HCT116 (cell line): ENCODE data around the gene CACNB2. TPM values are rescaled to one million over a fixed set of nuclear protein-coding genes. Genes with fewer than 3 reads are reported as not detected.

ENCODE experiments used
- ATAC-seq: fragments of 200-7000 bp; cut with Tn5 transposase; 2 replicates; pipeline ENCODE4 v1.9.1; 2020; ENCODE audit warnings: mild to moderate bottlenecking, moderate library complexity
- BruUV-seq: library from RNA; stranded (reverse); fragments of 400-500 nt; replicated peaks from 2 replicates; lab custom pipeline; 2021; lab: Mats Ljungman, UMichigan
- CTCF ChIA-PET: fragments of 300-600 bp; sonication (Branson Sonifier 250); formaldehyde crosslinking; loops from one replicate; lab custom pipeline; 2021; ENCODE audit warnings: antibody characterized with exemption; lab: Charles Lee
- POLR2A ChIA-PET: fragments of 300-600, 350-600 bp; sonication (Branson Sonifier 250); formaldehyde crosslinking; loops from one replicate; lab custom pipeline; 2021; ENCODE audit warnings: antibody characterized with exemption; lab: Charles Lee
- RAD21 ChIA-PET, 2 experiments: fragments of 300-600 bp; sonication (Branson Sonifier 250); formaldehyde crosslinking; loops; one replicate each; lab custom pipeline; 2023; ENCODE audit warnings: low total read pairs in 2 of 2; ENCODE audit not compliant: uncharacterized antibody in 2 of 2, unreplicated experiment in 2 of 2, low non-redundant PET in 1 of 2; lab: Charles Lee
- DNase-seq: peaks from one replicate; pipeline ENCODE4 v3.0.0-alpha.2; 2010; ENCODE audit warnings: low read depth, low spot score
- H2AFZ ChIP-seq: fragments of 200-600 bp; shearing (Covaris generic), sonication (generic); 2 replicates; pipeline ENCODE4 v1.6.1; 2017; ENCODE audit warnings: low read depth, mixed run types, mixed read lengths, antibody characterized with exemption, low read length; ENCODE audit not compliant: poor library complexity, severe bottlenecking
- H3K27ac ChIP-seq: 2 replicates; pipeline ENCODE4 v1.5.1; 2012; ENCODE audit warnings: low read depth, low read length
- H3K27me3 ChIP-seq: fragments of 200-600 bp; sonication (generic); 2 replicates; pipeline ENCODE4 v1.6.1; 2016; ENCODE audit warnings: mixed run types, low read length, mixed read lengths; ENCODE audit not compliant: insufficient read depth
- H3K36me3 ChIP-seq, 2 experiments: fragments of 200-500 bp in 1 of 2; fragments of 200-600 bp in 1 of 2; sonication (Bioruptor generic) in 1 of 2; sonication (generic) in 1 of 2; 2 replicates each; pipeline versions ENCODE4 v1.5.1 to v1.6.1; 2014 to 2016; ENCODE audit warnings: low read length in 2 of 2, inconsistent platforms in 1 of 2, mixed read lengths in 1 of 2, mixed run types in 1 of 2; ENCODE audit not compliant: insufficient read depth in 2 of 2, control insufficient read depth in 1 of 2
- H3K4me1 ChIP-seq, 2 experiments: fragments of 200-600 bp in 1 of 2; sonication (generic) in 1 of 2; 2 replicates each; pipeline versions ENCODE4 v1.5.1 to v1.6.1; 2012 to 2017; ENCODE audit warnings: low read length in 2 of 2, inconsistent platforms in 1 of 2, mild to moderate bottlenecking in 1 of 2, mixed read lengths in 1 of 2, mixed run types in 1 of 2, moderate library complexity in 1 of 2; ENCODE audit not compliant: insufficient read depth in 2 of 2, control insufficient read depth in 1 of 2
- H3K4me2 ChIP-seq: fragments of 200-600 bp; sonication (generic); 2 replicates; pipeline ENCODE4 v1.6.1; 2017; ENCODE audit warnings: mixed run types, low read length, mixed read lengths
- H3K4me3 ChIP-seq, 2 experiments: fragments of 200-600 bp in 1 of 2; sonication (generic) in 1 of 2; replicated peaks in 1 of 2; 2 replicates each; pipeline ENCODE4 v1.5.1; 2011 to 2016; ENCODE audit warnings: low read length in 2 of 2, control low read depth in 1 of 2, low read depth in 1 of 2, mild to moderate bottlenecking in 1 of 2, mixed read lengths in 1 of 2, mixed run types in 1 of 2
- H3K79me2 ChIP-seq: fragments of 200-600 bp; sonication (generic); 2 replicates; pipeline ENCODE4 v1.6.1; 2017; ENCODE audit warnings: mild to moderate bottlenecking, mixed run types, low read length, moderate library complexity, mixed read lengths; ENCODE audit not compliant: insufficient read depth
- H3K9ac ChIP-seq: fragments of 200-600 bp; sonication (generic); 2 replicates; pipeline ENCODE4 v1.6.1; 2016; ENCODE audit warnings: low read length, mixed read lengths
- H3K9me2 ChIP-seq: fragments of 200-600 bp; sonication (generic), shearing (Covaris generic); 2 replicates; pipeline ENCODE4 v1.6.1; 2017; ENCODE audit warnings: mixed run types, mild to moderate bottlenecking, moderate library complexity; ENCODE audit not compliant: insufficient read depth
- H3K9me3 ChIP-seq, 2 experiments: fragments of 200-500 bp in 1 of 2; fragments of 200-600 bp in 1 of 2; sonication (Bioruptor generic) in 1 of 2; sonication (generic) in 1 of 2; 2 replicates each; pipeline ENCODE4 v1.6.1; 2014 to 2017; ENCODE audit warnings: low read length in 2 of 2, mixed read lengths in 2 of 2, inconsistent platforms in 1 of 2, low read depth in 1 of 2, mild to moderate bottlenecking in 1 of 2, mixed run types in 1 of 2, moderate library complexity in 1 of 2; ENCODE audit not compliant: control insufficient read depth in 1 of 2, insufficient read depth in 1 of 2
- H4K20me1 ChIP-seq: fragments of 200-600 bp; sonication (generic), shearing (Covaris generic); 2 replicates; pipeline ENCODE4 v1.6.1; 2017; ENCODE audit warnings: mixed run types, mild to moderate bottlenecking, moderate library complexity; ENCODE audit not compliant: insufficient read depth
- CBX3 ChIP-seq: IDR thresholded peaks from 2 replicates; pipeline ENCODE4 v1.6.1; 2012; ENCODE audit warnings: low read depth
- CEBPB ChIP-seq: IDR thresholded peaks from 2 replicates; pipeline ENCODE4 v1.6.1; 2012; ENCODE audit warnings: low read depth
- CTCF ChIP-seq, 3 experiments: fragments of 200-600 bp in 1 of 3; sonication (generic) in 1 of 3; IDR thresholded peaks in 2 of 3; conservative IDR thresholded peaks in 1 of 3; 2 replicates each; pipeline ENCODE4 v1.5.1; 2012 to 2017; ENCODE audit warnings: low read depth in 2 of 3, low read length in 2 of 3, antibody characterized with exemption in 1 of 3, borderline replicate concordance in 1 of 3, control low read depth in 1 of 3, mild to moderate bottlenecking in 1 of 3, mixed read lengths in 1 of 3, mixed run types in 1 of 3, moderate library complexity in 1 of 3; ENCODE audit not compliant: insufficient read depth in 1 of 3
- EGR1 ChIP-seq: IDR thresholded peaks from 2 replicates; pipeline ENCODE4 v1.6.1; 2012; ENCODE audit warnings: low read depth
- ELF1 ChIP-seq: IDR thresholded peaks from 2 replicates; pipeline ENCODE4 v1.6.1; 2012; ENCODE audit warnings: low read depth, borderline replicate concordance
- EZH2 ChIP-seq: fragments of 200-600 bp; sonication (generic); IDR thresholded peaks from 2 replicates; pipeline ENCODE4 v1.6.1; 2017; ENCODE audit warnings: antibody characterized with exemption, mixed run types
- EZH2phosphoT487 ChIP-seq: fragments of 200-600 bp; IDR thresholded peaks from 2 replicates; pipeline ENCODE4 v1.6.1; 2018; ENCODE audit warnings: antibody characterized with exemption, borderline replicate concordance
- FOSL1 ChIP-seq: IDR thresholded peaks from 2 replicates; pipeline ENCODE4 v1.6.1; 2012; ENCODE audit warnings: low read depth
- POLR2A ChIP-seq: IDR thresholded peaks from 2 replicates; pipeline ENCODE4 v1.7.0; 2011; ENCODE audit warnings: borderline replicate concordance; ENCODE audit not compliant: insufficient read depth, insufficient read length; ENCODE audit errors: extremely low read depth
- RAD21 ChIP-seq: IDR thresholded peaks from 2 replicates; pipeline ENCODE4 v1.6.1; 2012; ENCODE audit warnings: low read depth, mild to moderate bottlenecking
- SP1 ChIP-seq: IDR thresholded peaks from 2 replicates; pipeline ENCODE4 v1.6.1; 2012; ENCODE audit warnings: low read depth
- SRF ChIP-seq: IDR thresholded peaks from 2 replicates; pipeline ENCODE4 v1.6.1; 2012; ENCODE audit warnings: low read depth
- TCF7L2 ChIP-seq: IDR thresholded peaks from 2 replicates; pipeline ENCODE4 v1.7.0; 2011; ENCODE audit warnings: borderline replicate concordance, inconsistent platforms; ENCODE audit not compliant: insufficient read depth, insufficient read length; ENCODE audit errors: extremely low read depth
- YY1 ChIP-seq: IDR thresholded peaks from 2 replicates; pipeline ENCODE4 v1.6.1; 2011; ENCODE audit warnings: low read length, low read depth, moderate library complexity, mild to moderate bottlenecking; ENCODE audit not compliant: insufficient replicate concordance; ENCODE audit errors: extremely low read depth
- ZFX ChIP-seq: fragments of 450-650 bp; IDR thresholded peaks from 2 replicates; pipeline ENCODE4 v1.6.1; 2017
- intact Hi-C: fragments of 100-400 bp; cut with micrococcal nuclease; formaldehyde crosslinking; loops from 2 replicates; pipeline ENCODE4 v1.10.0; 2022
- total RNA-seq: library from RNA; stranded (reverse); gene quantifications from one replicate; pipeline ENCODE4 v1.2.1, GENCODE V29; 2021; ENCODE audit not compliant: unreplicated experiment
- TF ChIP-seq, protein P1 (sequence below): IDR thresholded peaks from 2 replicates; pipeline ENCODE4 v1.6.1; 2012; ENCODE audit warnings: low read depth
- TF ChIP-seq, protein P2 (sequence below): IDR thresholded peaks from 2 replicates; pipeline ENCODE4 v1.6.1; 2012

The CACNB2 gene
- total RNA-seq, 1 experiment from 2014 or later, result 0.71 TPM

DNA sequence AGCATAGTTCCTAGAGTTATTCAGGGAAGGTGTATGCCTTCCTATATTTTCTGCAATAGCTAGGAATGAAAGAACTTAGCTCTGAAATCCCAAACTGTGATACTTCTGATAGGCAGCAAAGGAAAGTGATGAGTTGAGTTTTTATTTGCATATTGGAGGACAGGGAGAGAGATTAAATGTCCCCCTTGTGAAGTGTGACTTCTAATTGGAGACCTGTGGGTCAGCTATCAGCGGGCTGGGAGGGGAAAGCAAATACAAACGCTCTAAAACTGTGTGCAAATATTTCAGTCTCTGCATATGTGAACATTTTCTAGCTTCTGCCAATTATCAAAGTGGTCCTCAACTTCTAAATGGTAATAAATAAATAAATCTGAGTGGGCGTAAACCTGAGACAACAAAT is 203.3 kb downstream of the CACNB2 start:
- intact Hi-C loops, result no loop called here
- ChIA-PET RAD21 (no interaction called here), POLR2A (no interaction called here)
- no peak for TF ChIP-seq CTCF (IDR thresholded peaks at IDR 0.05 in 2 of 3, conservative IDR thresholded peaks at IDR 0.05 in 1 of 3; ENCODE audit: borderline replicate concordance in 1 of 3, insufficient read depth in 1 of 3, low read depth in 2 of 3, low read length in 2 of 3)
- no peak for TF ChIP-seq EGR1
- TF ChIP-seq EZH2, result no peak
- TF ChIP-seq, protein P1, sequence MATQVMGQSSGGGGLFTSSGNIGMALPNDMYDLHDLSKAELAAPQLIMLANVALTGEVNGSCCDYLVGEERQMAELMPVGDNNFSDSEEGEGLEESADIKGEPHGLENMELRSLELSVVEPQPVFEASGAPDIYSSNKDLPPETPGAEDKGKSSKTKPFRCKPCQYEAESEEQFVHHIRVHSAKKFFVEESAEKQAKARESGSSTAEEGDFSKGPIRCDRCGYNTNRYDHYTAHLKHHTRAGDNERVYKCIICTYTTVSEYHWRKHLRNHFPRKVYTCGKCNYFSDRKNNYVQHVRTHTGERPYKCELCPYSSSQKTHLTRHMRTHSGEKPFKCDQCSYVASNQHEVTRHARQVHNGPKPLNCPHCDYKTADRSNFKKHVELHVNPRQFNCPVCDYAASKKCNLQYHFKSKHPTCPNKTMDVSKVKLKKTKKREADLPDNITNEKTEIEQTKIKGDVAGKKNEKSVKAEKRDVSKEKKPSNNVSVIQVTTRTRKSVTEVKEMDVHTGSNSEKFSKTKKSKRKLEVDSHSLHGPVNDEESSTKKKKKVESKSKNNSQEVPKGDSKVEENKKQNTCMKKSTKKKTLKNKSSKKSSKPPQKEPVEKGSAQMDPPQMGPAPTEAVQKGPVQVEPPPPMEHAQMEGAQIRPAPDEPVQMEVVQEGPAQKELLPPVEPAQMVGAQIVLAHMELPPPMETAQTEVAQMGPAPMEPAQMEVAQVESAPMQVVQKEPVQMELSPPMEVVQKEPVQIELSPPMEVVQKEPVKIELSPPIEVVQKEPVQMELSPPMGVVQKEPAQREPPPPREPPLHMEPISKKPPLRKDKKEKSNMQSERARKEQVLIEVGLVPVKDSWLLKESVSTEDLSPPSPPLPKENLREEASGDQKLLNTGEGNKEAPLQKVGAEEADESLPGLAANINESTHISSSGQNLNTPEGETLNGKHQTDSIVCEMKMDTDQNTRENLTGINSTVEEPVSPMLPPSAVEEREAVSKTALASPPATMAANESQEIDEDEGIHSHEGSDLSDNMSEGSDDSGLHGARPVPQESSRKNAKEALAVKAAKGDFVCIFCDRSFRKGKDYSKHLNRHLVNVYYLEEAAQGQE, result no peak
- no peak for TF ChIP-seq YY1
- TF ChIP-seq SRF, result no peak
- TF ChIP-seq ELF1, result no peak
- no peak for TF ChIP-seq TCF7L2
- TF ChIP-seq POLR2A, result no peak
- TF ChIP-seq CEBPB, result no peak
- TF ChIP-seq ZFX, result no peak
- TF ChIP-seq, protein P2, sequence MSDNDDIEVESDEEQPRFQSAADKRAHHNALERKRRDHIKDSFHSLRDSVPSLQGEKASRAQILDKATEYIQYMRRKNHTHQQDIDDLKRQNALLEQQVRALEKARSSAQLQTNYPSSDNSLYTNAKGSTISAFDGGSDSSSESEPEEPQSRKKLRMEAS, result no peak
- no peak for TF ChIP-seq SP1
- TF ChIP-seq CBX3, result no peak
- TF ChIP-seq RAD21, result no peak
- TF ChIP-seq EZH2phosphoT487, result no peak
- TF ChIP-seq FOSL1, result no peak
- TF ChIP-seq, all 23 proteins: peak for 0
- ATAC-seq, result no peak
- CTCF ChIA-PET, result no interaction called here
- no peak overlapping the region for H3K4me2 ChIP-seq
- BruUV-seq, result no TSS peak
- no peak overlapping the region for H3K9ac ChIP-seq
- no peak overlapping the region for H2AFZ ChIP-seq
- H3K27me3 ChIP-seq, result peaks cover 6% of the 10 kb centered on the region; the same call in 1 of the 2 replicates
- no peak for DNase-seq
- H4K20me1 ChIP-seq, result no peaks in the 10 kb centered on the region
- H3K79me2 ChIP-seq, result no peaks in the 10 kb centered on the region
- no peak overlapping the region for H3K27ac ChIP-seq
- H3K36me3 ChIP-seq, result no peaks in the 10 kb centered on the region
- no peaks in the 10 kb centered on the region for H3K9me3 ChIP-seq
- H3K4me1 ChIP-seq, result no peaks in the 10 kb centered on the region
- no peak overlapping the region for H3K4me3 ChIP-seq
- no peaks in the 10 kb centered on the region for H3K9me2 ChIP-seq
